GM21576 (cell line): ENCODE results near the gene GRAPL.
"Not testable (repeated sequence)": the region's sequence is repeated elsewhere in the genome, so short reads cannot be mapped to it uniquely, and the experiment has no call there.

Experiments used
- ATAC-seq: cut with Tn5 transposase; IDR thresholded peaks from one replicate; pipeline ENCODE4 v1.9.1; 2021; ENCODE audit warnings: mild to moderate bottlenecking, moderate library complexity; ENCODE audit not compliant: unreplicated experiment

GRAPL gene

DNA sequence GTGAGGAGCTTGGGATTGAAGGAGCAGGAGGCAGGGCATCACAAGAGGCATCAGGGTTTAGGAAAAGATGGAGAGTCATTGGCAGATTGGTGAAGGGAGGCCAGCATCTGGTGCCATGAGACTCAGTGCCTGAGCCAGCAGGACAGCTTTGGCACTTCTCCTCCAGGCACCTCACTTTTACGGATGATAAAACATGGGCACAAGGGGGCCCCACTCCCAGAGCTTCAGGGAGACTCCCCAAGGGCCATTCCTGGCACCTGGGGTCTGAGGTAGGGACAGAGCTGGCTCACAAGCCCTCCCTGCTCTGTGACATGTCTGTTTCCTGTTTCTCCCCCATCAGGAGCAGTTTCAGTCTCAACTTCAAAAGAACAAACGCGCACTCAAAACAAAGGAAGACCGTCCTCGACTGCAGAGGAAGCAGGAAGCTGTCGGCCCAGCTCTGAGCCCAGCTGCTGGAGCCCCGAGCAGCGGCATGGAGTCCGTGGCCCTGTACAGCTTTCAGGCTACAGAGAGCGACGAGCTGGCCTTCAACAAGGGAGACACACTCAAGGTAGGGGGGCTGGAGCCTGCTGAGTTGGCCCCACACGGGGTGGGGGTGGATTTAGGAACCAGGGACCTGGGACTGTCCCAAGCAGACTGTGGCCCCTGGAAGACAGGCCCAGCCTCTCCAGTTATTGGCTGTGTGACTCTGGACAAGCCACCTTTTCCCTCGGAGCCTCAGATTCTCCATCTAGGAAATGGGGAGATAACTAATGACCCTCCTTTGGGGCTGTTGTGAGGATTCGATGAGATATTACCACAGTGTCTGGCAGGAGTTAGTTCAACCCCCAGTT, at the start of gene GRAPL:
TSS of gene GRAPL (plus strand) at position 442 of the 833 bp plus-strand sequence. CDS start at position 473, 31 bp downstream.
- not testable (repeated sequence) for ATAC-seq

GRCh38 chr17:19088804-19089685, 38.3 kb upstream of the GRAPL start:
- not testable (repeated sequence) for ATAC-seq

- not testable (repeated sequence) for ATAC-seq
Observed at GRCh38 chr17:19090058-19090772, 37.2 kb upstream of the GRAPL start.

DNA sequence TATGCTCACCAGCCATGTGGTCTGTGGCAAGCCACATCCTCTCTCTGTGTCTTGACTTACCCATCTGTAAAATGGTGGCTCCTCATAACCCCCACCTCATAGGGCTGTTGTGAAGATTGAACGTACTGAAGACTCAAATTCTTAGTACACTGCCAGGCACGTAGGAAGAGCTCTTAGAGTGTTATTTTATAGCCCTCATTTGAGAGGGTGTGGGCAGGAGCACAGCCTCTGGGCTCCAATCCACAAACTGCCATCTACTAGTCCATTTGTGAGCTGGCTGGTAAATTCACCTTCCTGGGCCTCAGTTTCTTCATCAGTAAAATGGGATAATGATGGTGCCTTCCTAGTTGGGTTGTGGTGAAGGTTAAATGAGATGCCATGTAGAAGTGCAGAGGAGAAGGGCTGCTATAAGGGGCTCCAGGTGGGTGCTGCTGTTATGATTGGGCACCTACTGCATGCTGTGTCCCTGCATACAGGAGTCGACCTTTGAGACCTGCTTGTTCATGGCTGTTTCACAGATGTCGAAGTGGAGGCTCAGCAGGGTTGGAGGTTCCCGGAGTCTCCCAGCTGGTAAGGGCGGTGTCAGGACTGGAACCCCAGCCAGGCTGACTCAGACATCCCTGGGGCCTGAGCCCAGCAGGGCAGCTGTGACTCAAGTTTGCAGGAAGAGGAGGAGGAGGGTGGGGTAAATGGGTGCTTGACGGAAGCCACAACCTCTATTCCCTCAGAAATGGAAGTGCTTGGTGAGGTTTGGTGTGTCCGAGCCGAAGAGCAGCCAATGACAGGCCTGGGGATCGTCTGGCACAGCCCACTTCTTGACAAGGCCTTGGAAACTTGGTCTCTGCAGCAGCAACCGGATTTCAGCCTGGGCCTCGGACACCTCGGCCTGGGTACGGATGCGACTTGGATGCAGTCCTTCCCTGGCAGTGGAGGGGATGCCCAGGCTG, 34.4 kb upstream of the GRAPL start:
- ATAC-seq: not testable (repeated sequence)

- not testable (repeated sequence) for ATAC-seq
Observed at GRCh38 chr17:19093684-19094438, 33.5 kb upstream of the GRAPL start.

GRCh38 chr17:19108517-19108916, 18.9 kb upstream of the GRAPL start:
- not testable (repeated sequence) for ATAC-seq

GRCh38 chr17:19110189-19111097, 16.9 kb upstream of the GRAPL start:
- ATAC-seq: not testable (repeated sequence)

DNA sequence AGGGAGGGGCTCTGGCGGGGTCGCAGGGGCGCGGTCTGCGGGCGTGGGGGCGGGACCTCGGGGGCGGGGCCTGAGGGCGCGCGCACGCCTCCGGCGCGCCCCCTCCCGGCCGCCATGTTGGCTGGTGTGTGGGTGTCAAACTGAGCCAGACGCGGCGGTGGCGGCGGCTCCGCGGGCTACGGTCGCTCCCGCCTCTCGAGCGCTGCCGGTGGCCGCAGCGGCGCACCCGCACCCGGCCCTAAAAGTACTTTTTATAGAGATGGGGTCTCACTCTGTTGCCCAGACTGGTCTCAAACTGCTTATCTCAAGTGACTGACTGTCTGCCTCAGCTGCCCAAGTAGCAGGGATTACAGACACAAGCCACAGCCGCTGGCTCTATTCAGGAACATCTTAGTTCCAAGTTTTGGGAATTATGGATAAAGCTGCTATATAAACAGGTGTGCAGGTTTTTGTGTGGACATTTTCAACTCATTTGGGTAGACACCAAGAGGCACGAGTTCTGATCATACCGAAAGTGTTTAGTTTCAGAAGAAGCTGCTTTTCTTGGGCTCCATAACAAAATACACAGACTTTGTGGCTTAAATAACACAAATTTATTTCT, 16.2 kb upstream of the GRAPL start:
- peak; percentile 59 for ATAC-seq

- ATAC-seq: peak; percentile 53
Observed at GRCh38 chr17:19111801-19112458, 15.5 kb upstream of the GRAPL start.

DNA sequence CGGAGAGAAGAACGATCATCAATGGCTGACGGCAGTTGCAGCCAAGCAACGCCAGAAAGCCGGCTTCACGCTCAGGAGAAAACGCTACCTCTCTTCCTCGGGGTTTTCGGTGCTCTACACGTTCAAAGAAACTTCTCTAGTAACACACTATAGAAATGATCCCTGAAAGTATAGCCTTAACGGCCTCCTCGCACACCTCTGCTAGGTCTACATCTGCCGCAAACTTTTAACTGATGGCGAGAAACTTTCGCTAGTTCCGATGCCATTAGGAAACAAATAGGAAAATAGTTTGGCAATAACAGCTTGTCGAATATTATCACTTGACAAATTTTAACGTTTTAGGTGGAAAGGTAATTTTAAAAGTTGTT, 14.9 kb upstream of the GRAPL start:
- not testable (repeated sequence) for ATAC-seq

DNA sequence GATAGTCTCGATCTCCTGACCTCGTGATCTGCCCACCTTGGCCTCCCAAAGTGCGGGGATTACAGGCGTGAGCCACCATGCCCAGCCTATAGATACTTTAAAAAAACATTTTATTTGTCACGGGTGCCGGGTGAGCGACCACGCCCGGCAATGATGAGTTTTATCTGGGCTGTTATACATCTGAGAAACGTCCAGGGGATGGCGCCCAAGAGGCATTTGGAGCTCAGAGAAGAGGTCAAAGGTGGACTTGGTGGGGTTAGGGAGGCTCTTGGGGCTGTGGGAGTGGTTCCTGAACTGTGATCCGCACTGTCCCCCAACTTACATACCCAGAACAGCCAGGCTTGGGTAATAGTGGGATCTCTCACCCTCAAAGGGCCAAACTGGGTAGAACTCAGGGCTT, 8.7 kb upstream of the GRAPL start:
- ATAC-seq: not testable (repeated sequence)

- not testable (repeated sequence) for ATAC-seq
Observed at GRCh38 chr17:19125289-19125688, 2.1 kb upstream of the GRAPL start.

DNA sequence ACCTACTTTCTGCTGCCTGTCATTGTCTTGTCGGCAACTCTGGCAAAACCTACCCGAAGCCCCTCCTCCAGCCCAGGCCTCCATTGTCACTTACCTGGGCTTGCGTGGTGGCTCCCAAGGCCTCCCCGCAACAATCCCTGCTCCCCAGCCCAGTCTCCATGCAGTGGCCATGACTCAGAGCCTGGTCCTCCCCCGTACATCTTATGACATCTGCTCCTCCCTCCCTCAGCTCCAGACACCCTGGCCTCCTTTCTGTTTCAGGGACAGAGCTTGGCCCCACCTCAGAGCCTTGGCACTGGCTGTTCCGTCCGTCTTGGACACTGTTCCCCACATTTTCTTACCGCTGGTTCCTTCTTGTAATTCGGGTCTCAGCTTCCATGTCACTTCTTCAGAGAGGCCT, 2.1 kb downstream of the GRAPL start:
- ATAC-seq: not testable (repeated sequence)

GRCh38 chr17:19131108-19131507, 3.7 kb downstream of the GRAPL start:
- ATAC-seq: not testable (repeated sequence)

GRCh38 chr17:19131772-19132171, 4.4 kb downstream of the GRAPL start:
- not testable (repeated sequence) for ATAC-seq

GRCh38 chr17:19133793-19134192, 6.4 kb downstream of the GRAPL start:
- not testable (repeated sequence) for ATAC-seq

GRCh38 chr17:19135391-19135790, 8.0 kb downstream of the GRAPL start:
- ATAC-seq: not testable (repeated sequence)
